ENCODE data around the gene ZGLP1. TPM values are rescaled to one million over a fixed set of nuclear protein-coding genes. Genes with fewer than 3 reads are reported as not detected.

The ZGLP1 gene
- total and polyA plus RNA-seq, 2 of the 13 experiments (the other 11 are each of a cell fraction or from before 2014, with no cell fraction given): 2.4 to 3.0 TPM

DNA sequence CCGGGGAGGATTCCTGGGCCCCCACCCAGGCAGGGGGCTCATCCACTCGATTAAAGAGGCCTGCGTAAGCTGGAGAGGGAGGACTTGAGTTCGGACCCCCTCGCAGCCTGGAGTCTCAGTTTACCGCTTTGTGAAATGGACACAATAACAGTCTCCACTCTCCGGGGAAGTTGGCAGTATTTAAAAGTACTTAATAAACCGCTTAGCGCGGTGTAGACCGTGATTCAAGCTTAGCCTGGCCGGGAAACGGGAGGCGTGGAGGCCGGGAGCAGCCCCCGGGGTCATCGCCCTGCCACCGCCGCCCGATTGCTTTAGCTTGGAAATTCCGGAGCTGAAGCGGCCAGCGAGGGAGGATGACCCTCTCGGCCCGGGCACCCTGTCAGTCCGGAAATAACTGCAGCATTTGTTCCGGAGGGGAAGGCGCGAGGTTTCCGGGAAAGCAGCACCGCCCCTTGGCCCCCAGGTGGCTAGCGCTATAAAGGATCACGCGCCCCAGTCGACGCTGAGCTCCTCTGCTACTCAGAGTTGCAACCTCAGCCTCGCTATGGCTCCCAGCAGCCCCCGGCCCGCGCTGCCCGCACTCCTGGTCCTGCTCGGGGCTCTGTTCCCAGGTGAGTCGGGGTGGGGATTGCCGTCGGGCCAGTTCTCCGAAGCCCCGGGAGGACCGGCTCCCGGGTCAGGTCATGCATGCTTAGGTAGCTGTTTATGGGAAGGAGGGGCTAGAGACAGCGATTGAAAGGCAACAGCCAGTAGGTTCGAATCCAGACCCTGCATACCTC is 38.8 kb downstream of the ZGLP1 start, which contains the start of gene ICAM1 (continued):
- TF ChIP-seq ZBTB21 (CRISPR knock-in tag; IDR thresholded peaks at IDR 0.05): no peak; the same call in 1 of the 2 replicates
- TF ChIP-seq, protein P1, sequence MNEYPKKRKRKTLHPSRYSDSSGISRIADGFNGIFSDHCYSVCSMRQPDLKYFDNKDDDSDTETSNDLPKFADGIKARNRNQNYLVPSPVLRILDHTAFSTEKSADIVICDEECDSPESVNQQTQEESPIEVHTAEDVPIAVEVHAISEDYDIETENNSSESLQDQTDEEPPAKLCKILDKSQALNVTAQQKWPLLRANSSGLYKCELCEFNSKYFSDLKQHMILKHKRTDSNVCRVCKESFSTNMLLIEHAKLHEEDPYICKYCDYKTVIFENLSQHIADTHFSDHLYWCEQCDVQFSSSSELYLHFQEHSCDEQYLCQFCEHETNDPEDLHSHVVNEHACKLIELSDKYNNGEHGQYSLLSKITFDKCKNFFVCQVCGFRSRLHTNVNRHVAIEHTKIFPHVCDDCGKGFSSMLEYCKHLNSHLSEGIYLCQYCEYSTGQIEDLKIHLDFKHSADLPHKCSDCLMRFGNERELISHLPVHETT (CRISPR knock-in tag; conservative IDR thresholded peaks at IDR 0.05): peak; percentile 86; the same call in 1 of the 2 replicates
- TF ChIP-seq ZSCAN21 (CRISPR knock-in tag; IDR thresholded peaks at IDR 0.05; ENCODE audit: borderline replicate concordance): peak; percentile 91
- no peak; the same call in 1 of the 2 replicates for TF ChIP-seq SOX13 (IDR thresholded peaks at IDR 0.05)
- TF ChIP-seq SOX13 (CRISPR knock-in tag; conservative IDR thresholded peaks at IDR 0.05 in 1 of 2, IDR thresholded peaks at IDR 0.05 in 1 of 2): peak in 1 of 2 experiments; percentile 78; a peak in 2 of 4 replicates
- peak; percentile 99 for TF ChIP-seq ZNF629 (CRISPR knock-in tag; conservative IDR thresholded peaks at IDR 0.05)
- TF ChIP-seq, protein P2, sequence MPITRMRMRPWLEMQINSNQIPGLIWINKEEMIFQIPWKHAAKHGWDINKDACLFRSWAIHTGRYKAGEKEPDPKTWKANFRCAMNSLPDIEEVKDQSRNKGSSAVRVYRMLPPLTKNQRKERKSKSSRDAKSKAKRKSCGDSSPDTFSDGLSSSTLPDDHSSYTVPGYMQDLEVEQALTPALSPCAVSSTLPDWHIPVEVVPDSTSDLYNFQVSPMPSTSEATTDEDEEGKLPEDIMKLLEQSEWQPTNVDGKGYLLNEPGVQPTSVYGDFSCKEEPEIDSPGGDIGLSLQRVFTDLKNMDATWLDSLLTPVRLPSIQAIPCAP (CRISPR knock-in tag; IDR thresholded peaks at IDR 0.05; ENCODE audit: low read depth): no peak
- no peak for TF ChIP-seq HNF1A (IDR thresholded peaks at IDR 0.05; ENCODE audit: low read depth)
- TF ChIP-seq HNF1A (CRISPR knock-in tag; IDR thresholded peaks at IDR 0.05; ENCODE audit: borderline replicate concordance): peak; percentile 59
- no peak for TF ChIP-seq CCAR2 (optimal IDR thresholded peaks at IDR 0.05; ENCODE audit: low read depth, low read length)
- peak; percentile 69; the same call in 1 of the 2 replicates for TF ChIP-seq TOE1 (CRISPR knock-in tag; IDR thresholded peaks at IDR 0.05)
- TF ChIP-seq ZSCAN29 (CRISPR knock-in tag; conservative IDR thresholded peaks at IDR 0.05): peak; percentile 98
- TF ChIP-seq CHD4 (IDR thresholded peaks at IDR 0.05; ENCODE audit: borderline replicate concordance, low read length): peak; percentile 89; the same call in 1 of the 2 replicates
- TF ChIP-seq PAWR (CRISPR knock-in tag; IDR thresholded peaks at IDR 0.05; ENCODE audit: borderline replicate concordance): no peak
- TF ChIP-seq CENPX (CRISPR knock-in tag; IDR thresholded peaks at IDR 0.05): no peak
- TF ChIP-seq ZNF281 (CRISPR knock-in tag; IDR thresholded peaks at IDR 0.05; ENCODE audit: borderline replicate concordance): peak; percentile 44; the same call in 1 of the 2 replicates
- peak; percentile 61 for TF ChIP-seq ZNF883 (CRISPR knock-in tag; IDR thresholded peaks at IDR 0.05; ENCODE audit: not compliant biosample characterization)

Data from HepG2 (cell line).